NCI-H2196 (cell line): ENCODE data around the gene RSBN1.

Experiments used
- DNase-seq: peaks from one replicate; lab custom pipeline; 2025; ENCODE audit not compliant: unreplicated experiment; lab: John Stamatoyannopoulos, UW

Gene RSBN1

GRCh38 chr1:113813218-113813617, 942 bp upstream of the RSBN1 start:
- DNase-seq: no peak

DNA sequence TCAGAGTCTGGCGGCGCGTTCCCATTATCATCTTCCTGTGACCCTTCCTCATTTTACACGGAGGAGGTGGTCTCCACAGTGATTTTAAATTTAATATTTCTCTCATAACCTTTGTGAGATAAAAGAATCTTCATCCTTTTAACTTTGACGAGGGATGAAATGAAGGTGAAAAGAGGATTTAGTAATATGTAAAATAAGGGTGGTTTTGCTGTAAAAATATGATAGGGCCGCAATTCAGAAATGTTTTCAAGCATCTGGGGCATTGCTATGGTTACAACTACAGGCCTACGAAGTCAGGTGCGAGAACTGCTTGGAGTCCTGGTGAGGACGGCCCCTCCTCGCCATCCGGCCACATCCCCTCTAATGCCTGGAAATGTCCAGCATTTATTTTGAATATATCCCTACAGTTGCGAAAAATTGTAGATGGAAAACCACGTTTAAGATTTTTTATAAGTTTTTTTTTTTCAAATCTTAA, 422 bp upstream of the RSBN1 start:
- no peak for DNase-seq

DNA sequence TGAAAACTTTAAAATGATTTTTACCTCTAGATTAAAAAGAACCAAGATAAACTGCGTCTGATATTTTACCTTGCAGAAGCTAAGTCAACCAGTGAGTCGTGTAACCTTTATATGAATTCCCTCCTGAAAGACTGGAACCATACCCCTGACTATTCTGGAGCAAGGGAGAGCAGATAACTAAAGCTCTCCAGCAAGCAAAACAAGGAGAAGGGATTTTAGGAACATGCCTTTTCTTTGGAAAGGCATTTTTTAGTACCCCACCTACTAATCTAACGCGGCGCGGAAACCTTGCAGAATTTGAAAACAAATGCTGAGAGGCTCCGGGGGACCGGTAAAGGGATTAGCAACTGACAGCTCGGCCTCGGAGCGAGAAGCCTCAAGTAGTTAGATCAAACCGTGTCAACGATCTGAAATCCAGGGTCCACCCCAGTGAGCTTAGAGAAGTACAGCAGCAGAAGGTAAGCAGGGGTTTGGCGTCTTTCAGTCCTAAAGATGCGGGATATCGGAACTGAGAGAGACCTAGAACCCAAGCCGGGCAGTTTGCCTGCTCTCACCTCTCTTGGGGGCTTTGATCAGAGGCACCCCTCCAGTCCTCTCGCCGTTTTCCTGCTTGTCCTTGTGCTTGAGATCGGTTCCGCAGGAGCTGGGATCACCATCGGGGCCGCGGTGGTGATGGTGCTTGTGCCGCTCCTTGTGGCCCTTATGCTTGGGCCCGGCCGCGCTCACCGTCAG, 954 bp downstream of the RSBN1 start:
- DNase-seq: peak; percentile 13

- no peak for DNase-seq
These were observed 2.3 kb downstream of the RSBN1 start for GRCh38 chr1:113809670-113810602.

- no peak for DNase-seq
These were observed 3.7 kb downstream of the RSBN1 start for GRCh38 chr1:113808450-113809195.

GRCh38 chr1:113805639-113806038, 6.6 kb downstream of the RSBN1 start:
- no peak for DNase-seq

DNA sequence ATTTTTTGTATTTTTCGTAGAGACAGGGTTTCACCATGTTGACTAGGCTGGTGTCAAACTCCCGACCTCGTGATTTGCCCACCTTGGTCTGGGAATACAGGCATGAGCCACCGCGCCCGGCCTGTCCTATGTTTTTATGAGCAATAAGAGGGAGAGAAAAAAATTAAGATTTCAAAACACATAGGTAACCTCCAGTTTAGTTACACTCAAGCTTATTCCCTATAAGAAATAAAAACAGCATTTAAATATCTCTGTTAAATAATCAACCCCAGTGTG, 7.1 kb downstream of the RSBN1 start:
- DNase-seq: no peak

DNA sequence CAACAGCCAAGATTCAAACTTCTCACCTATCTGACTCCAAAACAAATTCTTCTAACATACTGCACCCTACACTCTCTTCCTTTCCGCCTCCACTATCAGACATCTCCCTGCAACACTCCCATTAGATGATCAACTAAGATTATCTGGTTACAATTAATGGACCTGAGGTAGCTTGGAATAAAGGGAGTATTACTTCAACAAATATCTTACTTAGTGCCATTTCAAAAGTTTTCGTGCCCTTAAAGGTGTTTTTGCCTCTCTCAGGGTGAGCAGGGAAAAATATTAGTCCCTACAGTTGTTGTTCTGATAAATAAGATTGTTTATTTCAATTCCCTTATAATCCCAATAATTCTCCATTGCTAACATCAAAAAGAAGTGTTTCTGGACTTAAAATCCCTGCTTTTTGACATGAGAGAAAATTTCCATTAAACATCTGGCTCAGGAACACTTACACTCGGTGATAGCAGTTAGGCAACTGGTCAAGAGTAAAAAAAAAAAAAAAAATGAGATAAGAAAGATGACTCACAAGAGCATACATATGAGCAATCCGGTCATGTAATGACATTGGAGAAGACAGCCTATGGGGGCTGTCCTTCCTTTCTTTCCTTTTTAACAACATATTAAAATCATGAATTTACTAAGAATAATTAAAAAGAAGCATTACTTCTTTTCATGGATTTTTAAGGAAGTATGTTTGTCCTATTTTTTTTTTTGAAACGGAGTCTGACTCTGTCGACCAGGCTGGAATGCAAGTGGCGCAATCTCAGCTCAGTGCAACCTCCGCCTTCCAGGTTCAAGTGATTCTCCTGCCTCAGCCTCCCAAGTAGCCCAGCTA, 7.6 kb downstream of the RSBN1 start:
- no peak for DNase-seq

DNA sequence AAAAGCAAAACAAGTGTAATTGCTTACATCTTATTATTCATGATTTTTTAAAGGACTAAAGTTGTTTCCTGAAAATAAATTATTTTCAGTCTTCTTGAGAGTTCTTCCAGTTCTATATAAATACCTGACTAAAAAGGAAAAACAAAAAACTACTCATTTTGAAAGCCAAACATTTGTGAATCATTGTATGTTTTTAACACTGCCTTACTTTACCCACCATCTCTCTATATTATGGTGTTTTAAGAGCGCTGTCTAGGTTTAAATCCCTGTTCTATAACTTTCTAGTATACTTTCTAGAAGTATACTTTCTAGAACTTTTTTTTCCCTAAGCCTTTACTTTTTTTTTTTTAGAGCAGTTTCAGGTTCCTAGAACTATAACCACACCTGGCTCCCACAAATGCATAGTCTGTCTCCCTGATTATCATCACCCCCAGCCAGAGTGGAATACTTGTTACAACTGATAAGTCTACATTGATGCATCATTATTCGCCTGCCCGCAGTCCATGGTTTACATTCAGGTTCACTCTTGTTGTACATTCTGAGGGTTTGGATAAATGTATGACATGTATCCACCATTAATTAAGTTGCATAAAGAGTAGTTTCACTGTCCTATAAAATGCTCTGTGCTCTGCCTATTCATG, 9.8 kb downstream of the RSBN1 start:
- no peak for DNase-seq

GRCh38 chr1:113800487-113800886, 11.8 kb downstream of the RSBN1 start:
- no peak for DNase-seq

DNA sequence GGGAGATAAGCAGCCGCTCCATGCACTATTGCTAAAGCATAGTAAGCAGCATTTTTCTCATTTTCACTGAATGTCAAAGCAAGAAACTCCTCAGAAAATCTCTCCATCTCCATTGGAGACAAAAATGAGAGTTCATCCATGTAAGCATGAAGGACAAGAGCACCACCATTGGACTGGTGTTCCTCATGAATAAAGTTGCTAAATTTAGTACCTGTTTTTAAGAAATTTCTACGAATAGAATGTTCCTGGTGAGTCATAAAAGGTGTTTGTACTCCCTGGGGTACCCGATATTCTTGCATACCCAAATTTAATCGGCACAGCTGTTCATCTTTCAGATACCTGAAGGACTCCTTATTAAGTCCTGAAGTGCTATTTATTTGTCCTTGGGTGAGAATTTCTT, 14.8 kb downstream of the RSBN1 start:
- no peak for DNase-seq

DNA sequence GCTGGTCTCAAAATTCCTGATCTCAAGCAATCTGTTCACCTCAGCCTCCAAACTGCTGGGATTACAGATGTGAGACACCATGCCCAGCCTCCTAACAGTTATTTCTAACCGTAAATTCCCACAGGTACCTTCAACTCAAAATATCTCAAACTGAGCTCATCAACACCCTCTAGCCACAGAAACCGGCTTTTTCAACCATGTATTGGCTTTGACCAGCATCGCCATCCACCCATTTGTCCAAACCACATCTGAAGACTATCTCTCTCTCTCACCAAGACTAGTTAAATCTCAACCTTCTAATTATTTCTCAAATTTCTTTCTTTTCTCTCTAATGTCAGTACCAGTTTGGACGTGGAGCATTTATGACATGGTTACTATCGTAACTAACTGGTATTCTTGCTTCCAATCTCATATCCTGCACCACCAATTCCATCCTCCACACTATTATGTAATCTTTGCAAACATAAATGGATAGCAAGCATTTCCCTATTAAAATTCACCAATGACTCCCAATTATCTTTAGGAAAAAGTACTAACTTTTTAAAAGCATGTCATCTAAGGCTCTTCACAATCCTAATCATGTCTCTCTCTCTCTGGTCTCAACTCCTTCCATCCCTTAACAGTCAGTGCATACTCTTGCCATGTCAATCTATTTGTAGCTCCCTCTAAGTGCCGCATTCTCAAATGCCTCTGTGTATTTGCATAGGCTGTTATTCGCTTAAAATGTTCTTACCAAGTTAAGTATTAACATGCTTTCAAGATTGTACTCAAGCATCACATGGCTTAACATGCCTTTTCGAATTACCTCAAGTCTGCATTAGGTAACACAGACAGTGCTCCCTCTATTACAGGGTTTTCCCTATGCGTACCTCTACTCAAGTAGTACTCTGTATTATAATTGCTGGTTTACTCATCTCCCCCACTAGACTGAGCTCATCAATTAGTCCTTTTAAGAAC, 18.1 kb downstream of the RSBN1 start:
- no peak for DNase-seq

GRCh38 chr1:113792986-113793385, 19.3 kb downstream of the RSBN1 start:
- DNase-seq: no peak

GRCh38 chr1:113792471-113792870, 19.8 kb downstream of the RSBN1 start:
- DNase-seq: no peak

GRCh38 chr1:113788802-113789201, 23.5 kb downstream of the RSBN1 start:
- DNase-seq: no peak

GRCh38 chr1:113787663-113788062, 24.6 kb downstream of the RSBN1 start:
- DNase-seq: no peak

DNA sequence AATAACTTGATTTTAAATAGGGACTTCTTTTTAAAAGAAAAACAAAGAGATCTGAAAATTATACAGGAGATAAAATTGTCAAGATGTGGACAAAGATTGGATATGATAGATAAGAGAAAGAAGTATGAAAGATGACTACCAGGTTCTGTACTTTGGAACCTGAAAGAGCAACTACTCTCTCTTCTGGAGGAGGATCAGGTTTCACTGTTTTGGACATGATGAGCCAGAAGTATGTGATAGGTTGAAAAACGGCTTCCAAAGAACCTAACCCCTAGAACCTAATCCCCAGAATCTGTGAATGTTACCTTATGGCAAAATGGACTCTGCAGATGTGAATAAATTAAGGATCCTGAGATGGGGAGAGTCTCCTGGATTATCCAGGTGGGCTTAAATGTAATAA, 26.2 kb downstream of the RSBN1 start:
- DNase-seq: no peak

DNA sequence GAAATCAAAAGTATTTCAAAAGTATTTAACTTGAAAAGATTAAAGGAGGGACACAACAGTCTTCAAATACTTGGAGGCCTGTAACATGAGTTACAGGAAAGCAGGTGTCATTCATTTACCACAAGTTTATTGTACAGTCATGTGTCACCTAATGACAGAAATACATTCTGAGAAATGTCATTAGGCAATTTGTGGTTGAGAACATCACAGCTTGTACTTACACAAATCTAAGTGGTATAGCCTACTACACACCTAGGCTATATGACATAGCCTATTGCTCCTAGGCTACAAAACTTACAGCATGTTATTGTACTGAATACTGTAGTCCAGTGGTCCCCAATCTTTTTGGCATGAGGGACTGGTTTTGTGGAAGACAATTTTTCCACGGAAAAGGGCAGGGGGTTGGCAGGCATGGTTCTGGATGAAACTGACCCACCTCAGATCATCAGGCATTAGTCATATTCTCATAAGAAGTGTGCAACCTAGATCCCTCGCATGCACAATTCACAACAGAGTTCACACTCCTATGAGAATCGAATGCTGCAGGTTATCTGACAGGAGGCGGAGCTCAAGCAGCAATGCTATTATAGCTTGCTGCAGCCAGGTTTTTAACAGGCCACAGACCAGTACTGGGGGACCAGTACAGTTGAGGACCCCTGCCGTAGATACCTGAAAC, 28.0 kb downstream of the RSBN1 start:
- DNase-seq: no peak
